Measurements from ENCODE around the gene SVOPL. TPM values are rescaled to one million over a fixed set of nuclear protein-coding genes. Genes with fewer than 3 reads are reported as not detected.

The SVOPL gene
- total and polyA plus RNA-seq, 2 donors (not counting 3 experiments of a cell fraction or from before 2014, with no cell fraction given) = not detected

DNA sequence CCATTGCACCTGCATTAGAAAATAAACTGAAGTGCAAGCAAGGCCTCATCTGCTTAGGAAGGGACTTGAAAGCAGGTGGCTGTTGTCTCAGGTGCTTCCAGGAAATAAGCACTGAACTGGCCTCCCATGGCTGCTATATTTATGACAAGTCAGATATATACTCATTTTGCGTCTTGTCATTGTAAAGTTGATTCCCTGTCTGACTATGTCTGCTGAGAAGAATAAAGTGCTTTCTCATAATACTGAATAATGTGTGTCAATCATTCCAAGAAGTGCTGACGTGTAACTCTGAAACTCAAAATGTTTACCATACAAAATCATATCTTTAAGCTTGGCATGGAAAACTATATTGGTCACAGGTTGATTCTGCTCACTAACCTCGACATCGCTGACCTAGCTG, 44.9 kb upstream of the SVOPL start:
- intact Hi-C loops (cut with micrococcal nuclease) = no loop called here
- H3K27ac ChIP-seq (ENCODE audit: insufficient read depth, low read depth, low read length) = no peak overlapping the region
- no peak overlapping the region for H3K4me2 ChIP-seq (ENCODE audit: insufficient read depth, low read length)
- ChIA-PET CTCF (no interaction called here), POLR2A (no interaction called here)
- no peak for TF ChIP-seq POLR2A (IDR thresholded peaks at IDR 0.05; ENCODE audit: low read depth, low read length)
- no peak for TF ChIP-seq MYC (IDR thresholded peaks at IDR 0.05; ENCODE audit: low read depth, low read length)
- TF ChIP-seq, protein P1, sequence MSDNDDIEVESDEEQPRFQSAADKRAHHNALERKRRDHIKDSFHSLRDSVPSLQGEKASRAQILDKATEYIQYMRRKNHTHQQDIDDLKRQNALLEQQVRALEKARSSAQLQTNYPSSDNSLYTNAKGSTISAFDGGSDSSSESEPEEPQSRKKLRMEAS (IDR thresholded peaks at IDR 0.05; ENCODE audit: insufficient read depth, insufficient read length) = no peak
- TF ChIP-seq FOS (IDR thresholded peaks at IDR 0.05; ENCODE audit: borderline replicate concordance, insufficient read depth, low read length) = no peak
- TF ChIP-seq, protein P2, sequence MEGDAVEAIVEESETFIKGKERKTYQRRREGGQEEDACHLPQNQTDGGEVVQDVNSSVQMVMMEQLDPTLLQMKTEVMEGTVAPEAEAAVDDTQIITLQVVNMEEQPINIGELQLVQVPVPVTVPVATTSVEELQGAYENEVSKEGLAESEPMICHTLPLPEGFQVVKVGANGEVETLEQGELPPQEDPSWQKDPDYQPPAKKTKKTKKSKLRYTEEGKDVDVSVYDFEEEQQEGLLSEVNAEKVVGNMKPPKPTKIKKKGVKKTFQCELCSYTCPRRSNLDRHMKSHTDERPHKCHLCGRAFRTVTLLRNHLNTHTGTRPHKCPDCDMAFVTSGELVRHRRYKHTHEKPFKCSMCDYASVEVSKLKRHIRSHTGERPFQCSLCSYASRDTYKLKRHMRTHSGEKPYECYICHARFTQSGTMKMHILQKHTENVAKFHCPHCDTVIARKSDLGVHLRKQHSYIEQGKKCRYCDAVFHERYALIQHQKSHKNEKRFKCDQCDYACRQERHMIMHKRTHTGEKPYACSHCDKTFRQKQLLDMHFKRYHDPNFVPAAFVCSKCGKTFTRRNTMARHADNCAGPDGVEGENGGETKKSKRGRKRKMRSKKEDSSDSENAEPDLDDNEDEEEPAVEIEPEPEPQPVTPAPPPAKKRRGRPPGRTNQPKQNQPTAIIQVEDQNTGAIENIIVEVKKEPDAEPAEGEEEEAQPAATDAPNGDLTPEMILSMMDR (IDR thresholded peaks at IDR 0.05; ENCODE audit: extremely low read depth in 1 of 2, insufficient read depth in 1 of 2, low read depth in 1 of 2, low read length in 2 of 2) = no peak
- TF ChIP-seq GATA2 (IDR thresholded peaks at IDR 0.05; ENCODE audit: insufficient read depth, insufficient read length, low read depth, low read length) = no peak
- TF ChIP-seq JUN (IDR thresholded peaks at IDR 0.05; ENCODE audit: borderline replicate concordance, insufficient read depth, insufficient read length, low read depth) = no peak
- TF ChIP-seq POLR2AphosphoS5 (IDR thresholded peaks at IDR 0.05; ENCODE audit: insufficient read depth, low read depth, low read length) = no peak
- no peak for TF ChIP-seq EZH2 (IDR thresholded peaks at IDR 0.05; ENCODE audit: borderline replicate concordance, low read depth, low read length, severe bottlenecking)
- H3K4me1 ChIP-seq (ENCODE audit: control insufficient read depth, extremely low read depth, insufficient read depth, low read length) = no peaks in the 10 kb centered on the region
- no peak overlapping the region for H2AFZ ChIP-seq (ENCODE audit: low read depth, low read length)
- no peaks in the 10 kb centered on the region for H4K20me1 ChIP-seq (replicated peaks; ENCODE audit: control insufficient read depth, extremely low read depth, insufficient read depth, low read length)
- no peaks in the 10 kb centered on the region for H3K27me3 ChIP-seq (ENCODE audit: control insufficient read depth in 2 of 2, insufficient read depth in 2 of 2, low read length in 2 of 2)
- H3K9me1 ChIP-seq (replicated peaks; ENCODE audit: control insufficient read depth, extremely low read depth, insufficient read depth, low read length) = no peaks in the 10 kb centered on the region
- DNase-seq (ENCODE audit: low read depth, low spot score) = no peak
- no peak for FAIRE-seq
- H3K36me3 ChIP-seq (ENCODE audit: control insufficient read depth in 2 of 2, extremely low read depth in 1 of 2, insufficient read depth in 2 of 2, low read length in 2 of 2) = no peaks in the 10 kb centered on the region
- dilution Hi-C loops (cut with MboI; ENCODE audit: extremely low pct_ligation_motif_present, low sequenced_read_pairs) = no loop called here
- no TSS peak for BruUV-seq (replicated peaks)
- H3K4me3 ChIP-seq (replicated peaks in 1 of 3; ENCODE audit: insufficient read depth in 1 of 3, low read depth in 1 of 3, low read length in 3 of 3) = no peak overlapping the region
- no peak overlapping the region for H3K9ac ChIP-seq (replicated peaks; ENCODE audit: extremely low read depth, insufficient read depth, low read length)
- H3K79me2 ChIP-seq (ENCODE audit: control insufficient read depth, insufficient read depth, low read length) = no peaks in the 10 kb centered on the region
- no peaks in the 10 kb centered on the region for H3K9me3 ChIP-seq (replicated peaks; ENCODE audit: control insufficient read depth, insufficient read depth, low read length)
